ENCODE measurements around the gene RPL39L. TPM values are rescaled to one million over a fixed set of nuclear protein-coding genes. Genes with fewer than 3 reads are reported as not detected.

The RPL39L gene
- total and polyA plus RNA-seq, 2 of the 13 experiments (the other 11 are each of a cell fraction or from before 2014, with no cell fraction given) = not detected

DNA sequence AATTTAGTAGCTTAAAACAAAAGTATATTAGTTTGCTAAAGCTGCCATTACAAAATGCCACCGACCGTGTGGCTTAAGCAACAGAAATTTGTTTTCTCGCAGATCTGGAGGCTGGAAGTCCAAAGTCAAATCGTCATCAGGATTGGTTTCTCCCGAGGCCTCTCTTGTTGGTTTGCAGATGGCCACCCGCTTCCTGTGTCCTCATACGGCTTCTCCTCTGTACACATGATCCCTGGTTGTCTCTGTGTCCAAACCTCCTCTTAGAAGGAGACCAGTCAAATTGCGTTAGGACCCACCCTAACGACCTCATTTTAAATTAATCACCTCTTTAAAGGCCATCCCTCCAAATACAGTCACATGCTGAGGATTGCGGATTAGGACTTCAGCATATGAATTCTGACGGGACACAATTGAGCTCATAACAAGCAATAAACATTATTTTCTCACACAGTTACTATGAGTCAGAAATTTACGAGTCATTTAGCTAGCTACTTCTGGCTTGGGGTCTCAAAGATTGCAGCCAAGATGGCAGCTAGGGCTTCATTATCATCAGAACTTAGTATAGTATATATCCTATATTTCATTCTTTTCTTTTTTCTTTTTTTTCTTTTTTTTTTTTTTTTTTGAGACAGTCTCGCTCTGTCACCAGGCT lies 58.4 kb downstream of the RPL39L start (continued):
- TF ChIP-seq MTF2 (CRISPR knock-in tag; IDR thresholded peaks at IDR 0.05; ENCODE audit: borderline replicate concordance) (no peak), ZBTB3 (CRISPR knock-in tag; IDR thresholded peaks at IDR 0.05; ENCODE audit: borderline replicate concordance, low read depth) (no peak), ZNF878 (CRISPR knock-in tag; IDR thresholded peaks at IDR 0.05) (no peak), CREB1 (IDR thresholded peaks at IDR 0.05) (no peak), CREB1 (CRISPR knock-in tag; IDR thresholded peaks at IDR 0.05) (peak; percentile 67), MED13 (CRISPR knock-in tag; IDR thresholded peaks at IDR 0.05) (no peak), CCAR2 (optimal IDR thresholded peaks at IDR 0.05; ENCODE audit: low read depth, low read length) (no peak), RARG (CRISPR knock-in tag; IDR thresholded peaks at IDR 0.05; ENCODE audit: low read depth) (no peak), HDAC2 (CRISPR knock-in tag; IDR thresholded peaks at IDR 0.05) (0 out of 2 replicates have a peak, but pooled peaks have one; percentile 40), ZBTB42 (CRISPR knock-in tag; IDR thresholded peaks at IDR 0.05) (no peak), MEIS2 (CRISPR knock-in tag; IDR thresholded peaks at IDR 0.05) (no peak), ZNF430 (CRISPR knock-in tag; IDR thresholded peaks at IDR 0.05) (no peak), ZNF350 (CRISPR knock-in tag; IDR thresholded peaks at IDR 0.05; ENCODE audit: borderline replicate concordance, low read depth) (no peak), NCOA5 (CRISPR knock-in tag; IDR thresholded peaks at IDR 0.05) (no peak), ZNF34 (CRISPR knock-in tag; IDR thresholded peaks at IDR 0.05; ENCODE audit: borderline replicate concordance) (no peak), U2AF1 (optimal IDR thresholded peaks at IDR 0.05; ENCODE audit: low read depth, low read length) (no peak), ZNF441 (CRISPR knock-in tag; IDR thresholded peaks at IDR 0.05; ENCODE audit: borderline replicate concordance) (0 out of 2 replicates have a peak, but pooled peaks have one; percentile 36), ZNF446 (CRISPR knock-in tag; IDR thresholded peaks at IDR 0.05) (no peak)
- TF ChIP-seq, protein P1, sequence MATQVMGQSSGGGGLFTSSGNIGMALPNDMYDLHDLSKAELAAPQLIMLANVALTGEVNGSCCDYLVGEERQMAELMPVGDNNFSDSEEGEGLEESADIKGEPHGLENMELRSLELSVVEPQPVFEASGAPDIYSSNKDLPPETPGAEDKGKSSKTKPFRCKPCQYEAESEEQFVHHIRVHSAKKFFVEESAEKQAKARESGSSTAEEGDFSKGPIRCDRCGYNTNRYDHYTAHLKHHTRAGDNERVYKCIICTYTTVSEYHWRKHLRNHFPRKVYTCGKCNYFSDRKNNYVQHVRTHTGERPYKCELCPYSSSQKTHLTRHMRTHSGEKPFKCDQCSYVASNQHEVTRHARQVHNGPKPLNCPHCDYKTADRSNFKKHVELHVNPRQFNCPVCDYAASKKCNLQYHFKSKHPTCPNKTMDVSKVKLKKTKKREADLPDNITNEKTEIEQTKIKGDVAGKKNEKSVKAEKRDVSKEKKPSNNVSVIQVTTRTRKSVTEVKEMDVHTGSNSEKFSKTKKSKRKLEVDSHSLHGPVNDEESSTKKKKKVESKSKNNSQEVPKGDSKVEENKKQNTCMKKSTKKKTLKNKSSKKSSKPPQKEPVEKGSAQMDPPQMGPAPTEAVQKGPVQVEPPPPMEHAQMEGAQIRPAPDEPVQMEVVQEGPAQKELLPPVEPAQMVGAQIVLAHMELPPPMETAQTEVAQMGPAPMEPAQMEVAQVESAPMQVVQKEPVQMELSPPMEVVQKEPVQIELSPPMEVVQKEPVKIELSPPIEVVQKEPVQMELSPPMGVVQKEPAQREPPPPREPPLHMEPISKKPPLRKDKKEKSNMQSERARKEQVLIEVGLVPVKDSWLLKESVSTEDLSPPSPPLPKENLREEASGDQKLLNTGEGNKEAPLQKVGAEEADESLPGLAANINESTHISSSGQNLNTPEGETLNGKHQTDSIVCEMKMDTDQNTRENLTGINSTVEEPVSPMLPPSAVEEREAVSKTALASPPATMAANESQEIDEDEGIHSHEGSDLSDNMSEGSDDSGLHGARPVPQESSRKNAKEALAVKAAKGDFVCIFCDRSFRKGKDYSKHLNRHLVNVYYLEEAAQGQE (IDR thresholded peaks at IDR 0.05; ENCODE audit: borderline replicate concordance in 1 of 2, low read depth in 1 of 2, low read length in 2 of 2) = peak in 1 of 2 experiments; percentile 26; a peak in 1 of 4 replicates
- TF ChIP-seq, protein P2, sequence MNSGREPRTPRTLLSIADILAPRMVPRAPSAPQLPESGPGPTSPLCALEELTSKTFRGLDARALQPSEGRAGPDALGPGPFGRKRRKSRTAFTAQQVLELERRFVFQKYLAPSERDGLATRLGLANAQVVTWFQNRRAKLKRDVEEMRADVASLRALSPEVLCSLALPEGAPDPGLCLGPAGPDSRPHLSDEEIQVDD (CRISPR knock-in tag; IDR thresholded peaks at IDR 0.05; ENCODE audit: borderline replicate concordance) = no peak
- TF ChIP-seq, protein P3, sequence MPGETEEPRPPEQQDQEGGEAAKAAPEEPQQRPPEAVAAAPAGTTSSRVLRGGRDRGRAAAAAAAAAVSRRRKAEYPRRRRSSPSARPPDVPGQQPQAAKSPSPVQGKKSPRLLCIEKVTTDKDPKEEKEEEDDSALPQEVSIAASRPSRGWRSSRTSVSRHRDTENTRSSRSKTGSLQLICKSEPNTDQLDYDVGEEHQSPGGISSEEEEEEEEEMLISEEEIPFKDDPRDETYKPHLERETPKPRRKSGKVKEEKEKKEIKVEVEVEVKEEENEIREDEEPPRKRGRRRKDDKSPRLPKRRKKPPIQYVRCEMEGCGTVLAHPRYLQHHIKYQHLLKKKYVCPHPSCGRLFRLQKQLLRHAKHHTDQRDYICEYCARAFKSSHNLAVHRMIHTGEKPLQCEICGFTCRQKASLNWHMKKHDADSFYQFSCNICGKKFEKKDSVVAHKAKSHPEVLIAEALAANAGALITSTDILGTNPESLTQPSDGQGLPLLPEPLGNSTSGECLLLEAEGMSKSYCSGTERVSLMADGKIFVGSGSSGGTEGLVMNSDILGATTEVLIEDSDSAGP (CRISPR knock-in tag; IDR thresholded peaks at IDR 0.05; ENCODE audit: borderline replicate concordance) = no peak
- TF ChIP-seq, protein P4, sequence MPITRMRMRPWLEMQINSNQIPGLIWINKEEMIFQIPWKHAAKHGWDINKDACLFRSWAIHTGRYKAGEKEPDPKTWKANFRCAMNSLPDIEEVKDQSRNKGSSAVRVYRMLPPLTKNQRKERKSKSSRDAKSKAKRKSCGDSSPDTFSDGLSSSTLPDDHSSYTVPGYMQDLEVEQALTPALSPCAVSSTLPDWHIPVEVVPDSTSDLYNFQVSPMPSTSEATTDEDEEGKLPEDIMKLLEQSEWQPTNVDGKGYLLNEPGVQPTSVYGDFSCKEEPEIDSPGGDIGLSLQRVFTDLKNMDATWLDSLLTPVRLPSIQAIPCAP (CRISPR knock-in tag; IDR thresholded peaks at IDR 0.05; ENCODE audit: low read depth) = no peak
- TF ChIP-seq, protein P5, sequence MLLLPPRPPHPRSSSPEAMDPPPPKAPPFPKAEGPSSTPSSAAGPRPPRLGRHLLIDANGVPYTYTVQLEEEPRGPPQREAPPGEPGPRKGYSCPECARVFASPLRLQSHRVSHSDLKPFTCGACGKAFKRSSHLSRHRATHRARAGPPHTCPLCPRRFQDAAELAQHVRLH (CRISPR knock-in tag; IDR thresholded peaks at IDR 0.05; ENCODE audit: borderline replicate concordance, low read depth) = no peak

Data from HepG2 (cell line).